GM12878 (cell line): Measurements from ENCODE around the gene DAB2. TPM values are rescaled to one million over a fixed set of nuclear protein-coding genes. Genes with fewer than 3 reads are reported as not detected.

ENCODE experiments used
- ATAC-seq: fragments of 200-7000 bp; cut with Tn5 transposase; 3 replicates; pipeline ENCODE4 v1.9.1; 2020; ENCODE audit warnings: mild to moderate bottlenecking, moderate library complexity
- BruUV-seq: library from RNA; stranded (reverse); fragments of 400-500 nt; replicated peaks from 2 replicates; lab custom pipeline; 2021; lab: Mats Ljungman, UMichigan
- CTCF ChIA-PET: fragments of 300-600 bp; sonication (Branson Sonifier 250); formaldehyde crosslinking; extraction: SDS; loops from one replicate; lab custom pipeline; 2021; ENCODE audit warnings: inconsistent platforms; lab: Yijun Ruan, JAX
- POLR2A ChIA-PET: fragments of 350-600 bp; formaldehyde crosslinking; extraction: SDS; loops from one replicate; lab custom pipeline; 2021; ENCODE audit warnings: inconsistent platforms; lab: Charles Lee
- RAD21 ChIA-PET: fragments of 300-600 bp; sonication (Branson Sonifier 250); formaldehyde crosslinking; loops from one replicate; lab custom pipeline; 2023; ENCODE audit warnings: antibody characterized with exemption; ENCODE audit not compliant: unreplicated experiment; lab: Charles Lee
- SMC1A ChIA-PET: fragments of 300-600 bp; sonication (Branson Sonifier 250); formaldehyde crosslinking; loops from one replicate; lab custom pipeline; 2023; ENCODE audit not compliant: unreplicated experiment, uncharacterized antibody; lab: Charles Lee
- DNase-seq: peaks from one replicate; pipeline ENCODE4 v3.0.0-alpha.2; 2011; ENCODE audit warnings: low read depth, low spot score
- FAIRE-seq: peaks from 3 replicates; lab custom pipeline; 2011; peaks lifted over from hg19 to GRCh38; lab: Jason Lieb, UNC
- H2AFZ ChIP-seq: 2 replicates; pipeline ENCODE4 v1.6.0; 2011; ENCODE audit warnings: low read depth, low read length, control low read depth; ENCODE audit not compliant: control insufficient read depth
- H3K27ac ChIP-seq: 2 replicates; pipeline ENCODE4 v1.5.1; 2011; ENCODE audit warnings: control low read depth; ENCODE audit not compliant: control insufficient read depth, insufficient read depth
- H3K27me3 ChIP-seq, 2 experiments: replicated peaks in 1 of 2; 2 replicates each; pipeline versions ENCODE4 v1.6.0 to v1.6.1; 2011; ENCODE audit warnings: low read length in 1 of 2; ENCODE audit not compliant: control insufficient read depth in 2 of 2, insufficient read depth in 2 of 2
- H3K36me3 ChIP-seq, 2 experiments: 2 replicates each; pipeline ENCODE4 v1.5.1; 2011; ENCODE audit warnings: low read length in 1 of 2; ENCODE audit not compliant: control insufficient read depth in 2 of 2, insufficient read depth in 2 of 2
- H3K4me1 ChIP-seq: 2 replicates; pipeline ENCODE4 v1.6.1; 2011; ENCODE audit warnings: mild to moderate bottlenecking, low read length, moderate library complexity, mixed read lengths; ENCODE audit not compliant: control insufficient read depth, insufficient read depth
- H3K4me2 ChIP-seq: 2 replicates; pipeline ENCODE4 v1.6.0; 2011; ENCODE audit warnings: control low read depth; ENCODE audit not compliant: control insufficient read depth, insufficient read depth
- H3K4me3 ChIP-seq: fragments of 200-600 bp; sonication (generic); 2 replicates; pipeline ENCODE4 v1.5.1; 2016
- H3K79me2 ChIP-seq: 2 replicates; pipeline ENCODE4 v1.6.0; 2011; ENCODE audit warnings: low read length; ENCODE audit not compliant: control insufficient read depth, insufficient read depth
- H3K9ac ChIP-seq: 2 replicates; pipeline ENCODE4 v1.8.0; 2011; ENCODE audit warnings: low read length, control low read depth, mixed read lengths; ENCODE audit not compliant: control insufficient read depth, insufficient read depth
- H3K9me3 ChIP-seq: replicated peaks from 3 replicates; pipeline ENCODE4 v1.5.1; 2011; ENCODE audit warnings: mild to moderate bottlenecking, low read length; ENCODE audit not compliant: control insufficient read depth, insufficient read depth
- H4K20me1 ChIP-seq: 2 replicates; pipeline ENCODE4 v1.6.0; 2011; ENCODE audit not compliant: control insufficient read depth, insufficient read depth
- BRCA1 ChIP-seq: IDR thresholded peaks from 2 replicates; pipeline ENCODE4 v1.6.1; 2011; ENCODE audit warnings: low read depth, low read length, improper control_type of control experiment
- FOS ChIP-seq: IDR thresholded peaks from 3 replicates; pipeline ENCODE4 v1.6.1; 2011; ENCODE audit warnings: borderline replicate concordance; ENCODE audit not compliant: insufficient read length; ENCODE audit errors: extremely low read depth
- GATAD2B ChIP-seq: fragments of 450-650 bp; conservative IDR thresholded peaks from 2 replicates; pipeline ENCODE4 v1.6.1; 2017; ENCODE audit warnings: low read depth, mild to moderate bottlenecking, moderate library complexity
- JUND ChIP-seq: IDR thresholded peaks from 2 replicates; pipeline ENCODE4 v1.6.1; 2012; ENCODE audit warnings: low read depth, mild to moderate bottlenecking, low read length, improper control_type of control experiment, moderate library complexity
- PAX5 ChIP-seq: IDR thresholded peaks from 2 replicates; pipeline ENCODE4 v1.6.1; 2011; ENCODE audit warnings: low read depth, low read length, borderline replicate concordance
- SUZ12 ChIP-seq: fragments of 200-600 bp; sonication (generic); IDR thresholded peaks from one replicate; pipeline ENCODE4 v1.6.1; 2018; ENCODE audit warnings: antibody characterized with exemption, mild to moderate bottlenecking; ENCODE audit not compliant: unreplicated experiment
- TCF3 ChIP-seq: IDR thresholded peaks from 2 replicates; pipeline ENCODE4 v1.6.1; 2012; ENCODE audit warnings: low read depth, mild to moderate bottlenecking, low read length, borderline replicate concordance; ENCODE audit not compliant: insufficient read depth
- WGBS: methylation state at CpG from one replicate; pipeline ENCODE4 v1.1.6; 2016; ENCODE audit warnings: low lambda C conversion rate; ENCODE audit not compliant: insufficient replicate concordance, insufficient coverage; ENCODE audit errors: missing lambda C conversion rate; 5-methylcytosine and 5-hydroxymethylcytosine counted together
- in situ Hi-C: fragments of 300-500 bp; cut with MboI; formaldehyde crosslinking; loops from 9 replicates; pipeline ENCODE4 v1.14.3; 2018; ENCODE audit warnings: mixed read lengths
- intact Hi-C: fragments of 100-400 bp; cut with micrococcal nuclease; formaldehyde crosslinking; loops from one replicate; pipeline ENCODE4 v1.14.2; 2022; ENCODE audit not compliant: unreplicated experiment
- polyA plus RNA-seq, 11 experiments: library from polyadenylated mRNA; depleted of rRNA in 4 of 11; unstranded in 6 of 11; stranded (reverse) in 5 of 11; fragments of >200 nt; fragmentation: Nextera tagmentation in 4 of 11; fragmentation: Illumina TruSeq in 1 of 11; extraction: Ambion mirVana in 4 of 11; extraction: Trizol in 1 of 11; gene quantifications; 1 replicate in 1 of 11; 2 replicates in 10 of 11; pipeline versions ENCODE4 v1.2.1 to v1.2.3, GENCODE V29; 2011 to 2016; ENCODE audit warnings: inconsistent platforms in 2 of 11, missing spikeins in 2 of 11, low read depth in 1 of 11
- total RNA-seq, 4 experiments: library from RNA; depleted of rRNA in 3 of 4; stranded (reverse); fragments of >200 nt in 3 of 4; fragmentation: Illumina TruSeq in 1 of 4; extraction: Trizol in 1 of 4; gene quantifications; 2 replicates each; pipeline versions ENCODE4 v1.2.1 to v1.2.3, GENCODE V29; 2013 to 2021
- TF ChIP-seq, protein P1 (sequence below): fragments of 450-650 bp; IDR thresholded peaks from 2 replicates; pipeline ENCODE4 v1.6.1; 2018; ENCODE audit warnings: borderline replicate concordance, mild to moderate bottlenecking; ENCODE audit not compliant: partially characterized antibody
- TF ChIP-seq, protein P2 (sequence below): fragments of 450-650 bp; IDR thresholded peaks from 2 replicates; pipeline ENCODE4 v1.6.1; 2017; ENCODE audit warnings: borderline replicate concordance

Gene DAB2
- total and polyA plus RNA-seq, 10 of the 15 experiments (the other 5 are each of a cell fraction or from before 2014, with no cell fraction given) = 0.05 to 0.23 (median 0.11) TPM; not detected in 7

DNA sequence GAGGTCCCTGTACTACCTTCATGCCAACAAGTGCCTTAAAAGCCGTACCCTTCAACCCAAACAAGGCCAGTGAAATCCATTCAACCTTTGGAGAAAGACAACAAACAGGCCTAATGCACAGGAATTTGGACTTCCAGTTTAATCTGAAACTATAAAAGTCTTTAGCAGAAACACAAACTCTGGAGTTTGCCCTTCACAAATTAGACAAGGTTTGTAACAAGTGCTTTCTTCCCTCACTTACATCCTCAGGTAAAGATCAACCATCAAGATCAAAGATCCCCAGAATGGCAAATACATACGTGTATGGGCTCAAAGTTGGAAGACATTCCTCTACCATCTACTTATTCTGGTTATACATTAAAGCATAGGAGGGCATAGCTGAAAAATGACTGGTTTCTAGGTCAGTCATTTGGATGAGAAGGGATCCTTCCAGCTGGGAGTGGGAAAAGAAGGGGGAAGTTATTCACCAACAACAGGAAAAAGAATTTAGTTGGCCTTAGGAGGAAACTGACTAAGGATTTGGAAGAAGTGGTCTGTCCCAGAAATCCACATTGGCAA is 2.0 kb downstream of the DAB2 start:
- in situ Hi-C loops (no loop called here), intact Hi-C loops (no loop called here)
- ATAC-seq (no peak), FAIRE-seq (no peak), DNase-seq (no peak)
- Histone ChIP-seq H3K27me3 (peaks cover 5 to 13% of the 10 kb centered on the region in 2 experiments), H3K9ac (no peak overlapping the region), H2AFZ (no peak overlapping the region), H3K27ac (no peak overlapping the region), H3K4me3 (no peak overlapping the region), H4K20me1 (no peaks in the 10 kb centered on the region), H3K79me2 (no peaks in the 10 kb centered on the region), H3K4me1 (no peaks in the 10 kb centered on the region), H3K4me2 (no peak overlapping the region), H3K36me3 (no peaks in the 10 kb centered on the region), H3K9me3 (no peaks in the 10 kb centered on the region)
- WGBS = 0% methylated on average over 2 of the region's 2 CpGs
- BruUV-seq = no TSS peak
- ChIA-PET POLR2A (no interaction called here), CTCF (no interaction called here), RAD21 (no interaction called here), SMC1A (no interaction called here)
- TF ChIP-seq TCF3 = no peak

DNA sequence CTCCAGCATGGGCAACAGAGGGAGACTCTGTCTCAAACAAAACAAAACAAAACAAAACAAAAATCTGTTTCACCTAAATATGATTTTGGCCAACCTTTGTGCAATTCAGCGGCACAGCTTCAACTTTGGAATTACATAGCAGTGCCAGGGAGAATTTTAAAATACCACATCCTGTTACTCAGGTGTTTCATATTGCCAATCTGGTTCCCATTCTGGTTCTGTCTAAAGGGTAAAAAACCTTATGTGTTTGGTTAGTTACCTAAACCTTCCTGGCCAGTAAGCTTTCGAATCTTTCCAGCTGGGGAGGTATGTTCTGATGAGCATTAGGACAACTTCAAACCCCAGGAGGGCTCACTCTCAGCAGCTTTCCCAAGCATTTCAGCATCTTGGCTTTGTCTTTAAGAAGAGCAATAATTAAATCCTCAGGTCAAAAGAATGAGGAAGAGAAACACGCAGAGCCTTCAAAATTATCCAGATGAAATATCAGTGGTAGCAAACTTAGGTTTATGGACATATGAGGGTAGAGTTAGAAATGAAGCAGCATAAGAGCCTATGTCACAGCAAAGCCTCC is 2.7 kb downstream of the DAB2 start:
- no peaks in the 10 kb centered on the region for H3K9me3 ChIP-seq
- no peaks in the 10 kb centered on the region for H3K4me1 ChIP-seq
- ATAC-seq (no peak), DNase-seq (no peak), FAIRE-seq (no peak)
- no peak overlapping the region for H3K4me3 ChIP-seq
- RAD21 ChIA-PET = no interaction called here
- CTCF ChIA-PET = no interaction called here
- H3K4me2 ChIP-seq = no peak overlapping the region
- TF ChIP-seq BRCA1 = no peak
- TF ChIP-seq SUZ12 = no peak
- TF ChIP-seq, protein P1, sequence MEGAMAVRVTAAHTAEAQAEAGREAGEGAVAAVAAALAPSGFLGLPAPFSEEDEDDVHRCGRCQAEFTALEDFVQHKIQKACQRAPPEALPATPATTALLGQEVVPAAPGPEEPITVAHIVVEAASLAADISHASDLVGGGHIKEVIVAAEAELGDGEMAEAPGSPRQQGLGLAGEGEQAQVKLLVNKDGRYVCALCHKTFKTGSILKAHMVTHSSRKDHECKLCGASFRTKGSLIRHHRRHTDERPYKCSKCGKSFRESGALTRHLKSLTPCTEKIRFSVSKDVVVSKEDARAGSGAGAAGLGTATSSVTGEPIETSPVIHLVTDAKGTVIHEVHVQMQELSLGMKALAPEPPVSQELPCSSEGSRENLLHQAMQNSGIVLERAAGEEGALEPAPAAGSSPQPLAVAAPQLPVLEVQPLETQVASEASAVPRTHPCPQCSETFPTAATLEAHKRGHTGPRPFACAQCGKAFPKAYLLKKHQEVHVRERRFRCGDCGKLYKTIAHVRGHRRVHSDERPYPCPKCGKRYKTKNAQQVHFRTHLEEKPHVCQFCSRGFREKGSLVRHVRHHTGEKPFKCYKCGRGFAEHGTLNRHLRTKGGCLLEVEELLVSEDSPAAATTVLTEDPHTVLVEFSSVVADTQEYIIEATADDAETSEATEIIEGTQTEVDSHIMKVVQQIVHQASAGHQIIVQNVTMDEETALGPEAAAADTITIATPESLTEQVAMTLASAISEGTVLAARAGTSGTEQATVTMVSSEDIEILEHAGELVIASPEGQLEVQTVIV = no peak
- TF ChIP-seq FOS = no peak
- TF ChIP-seq, protein P2, sequence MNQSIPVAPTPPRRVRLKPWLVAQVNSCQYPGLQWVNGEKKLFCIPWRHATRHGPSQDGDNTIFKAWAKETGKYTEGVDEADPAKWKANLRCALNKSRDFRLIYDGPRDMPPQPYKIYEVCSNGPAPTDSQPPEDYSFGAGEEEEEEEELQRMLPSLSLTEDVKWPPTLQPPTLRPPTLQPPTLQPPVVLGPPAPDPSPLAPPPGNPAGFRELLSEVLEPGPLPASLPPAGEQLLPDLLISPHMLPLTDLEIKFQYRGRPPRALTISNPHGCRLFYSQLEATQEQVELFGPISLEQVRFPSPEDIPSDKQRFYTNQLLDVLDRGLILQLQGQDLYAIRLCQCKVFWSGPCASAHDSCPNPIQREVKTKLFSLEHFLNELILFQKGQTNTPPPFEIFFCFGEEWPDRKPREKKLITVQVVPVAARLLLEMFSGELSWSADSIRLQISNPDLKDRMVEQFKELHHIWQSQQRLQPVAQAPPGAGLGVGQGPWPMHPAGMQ = no peak
- TF ChIP-seq GATAD2B = no peak
- no peak for TF ChIP-seq PAX5
- no peak for TF ChIP-seq JUND
- H3K27me3 ChIP-seq = peaks cover 5 to 13% of the 10 kb centered on the region in 2 experiments
- H3K27ac ChIP-seq = no peak overlapping the region
- POLR2A ChIA-PET = no interaction called here
- H4K20me1 ChIP-seq = no peaks in the 10 kb centered on the region
- SMC1A ChIA-PET = no interaction called here
- intact Hi-C loops = no loop called here
- no peak overlapping the region for H3K9ac ChIP-seq
- no peak overlapping the region for H2AFZ ChIP-seq
- WGBS = 37% methylated on average over 3 of the region's 3 CpGs
- no peaks in the 10 kb centered on the region for H3K36me3 ChIP-seq
- BruUV-seq = no TSS peak
- no peaks in the 10 kb centered on the region for H3K79me2 ChIP-seq
- in situ Hi-C loops = no loop called here
